ENCODE results near the gene ZNF423. TPM values are rescaled to one million over a fixed set of nuclear protein-coding genes. Genes with fewer than 3 reads are reported as not detected.

Gene ZNF423
- total and polyA plus RNA-seq, 2 of the 13 experiments (the other 11 are each of a cell fraction or from before 2014, with no cell fraction given), result 0.07 to 0.31 TPM

DNA sequence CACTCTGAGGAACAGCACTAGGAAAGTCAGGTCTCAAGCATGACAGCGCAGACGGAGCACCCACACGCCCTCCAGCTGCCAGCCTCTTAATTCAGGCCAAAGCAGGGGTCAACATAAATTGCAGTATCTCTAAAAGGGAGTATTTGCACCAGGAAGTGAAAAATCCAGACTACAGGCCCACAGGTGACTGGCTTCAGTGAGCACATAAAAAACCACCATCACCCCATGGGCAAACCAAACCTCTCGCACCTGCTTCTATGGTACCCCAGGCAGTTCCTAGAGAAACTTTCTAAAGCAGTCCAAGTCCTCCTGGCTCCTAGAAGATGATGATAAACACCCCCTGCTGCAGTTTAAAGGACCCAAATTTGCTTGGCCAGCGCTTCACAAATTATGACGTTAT is 129.8 kb downstream of the ZNF423 start (continued):
- TF ChIP-seq EZH2 (conservative IDR thresholded peaks at IDR 0.05; ENCODE audit: low read depth, low read length) (no peak), ATM (IDR thresholded peaks at IDR 0.05; ENCODE audit: borderline replicate concordance) (no peak)
- TF ChIP-seq, protein P1, sequence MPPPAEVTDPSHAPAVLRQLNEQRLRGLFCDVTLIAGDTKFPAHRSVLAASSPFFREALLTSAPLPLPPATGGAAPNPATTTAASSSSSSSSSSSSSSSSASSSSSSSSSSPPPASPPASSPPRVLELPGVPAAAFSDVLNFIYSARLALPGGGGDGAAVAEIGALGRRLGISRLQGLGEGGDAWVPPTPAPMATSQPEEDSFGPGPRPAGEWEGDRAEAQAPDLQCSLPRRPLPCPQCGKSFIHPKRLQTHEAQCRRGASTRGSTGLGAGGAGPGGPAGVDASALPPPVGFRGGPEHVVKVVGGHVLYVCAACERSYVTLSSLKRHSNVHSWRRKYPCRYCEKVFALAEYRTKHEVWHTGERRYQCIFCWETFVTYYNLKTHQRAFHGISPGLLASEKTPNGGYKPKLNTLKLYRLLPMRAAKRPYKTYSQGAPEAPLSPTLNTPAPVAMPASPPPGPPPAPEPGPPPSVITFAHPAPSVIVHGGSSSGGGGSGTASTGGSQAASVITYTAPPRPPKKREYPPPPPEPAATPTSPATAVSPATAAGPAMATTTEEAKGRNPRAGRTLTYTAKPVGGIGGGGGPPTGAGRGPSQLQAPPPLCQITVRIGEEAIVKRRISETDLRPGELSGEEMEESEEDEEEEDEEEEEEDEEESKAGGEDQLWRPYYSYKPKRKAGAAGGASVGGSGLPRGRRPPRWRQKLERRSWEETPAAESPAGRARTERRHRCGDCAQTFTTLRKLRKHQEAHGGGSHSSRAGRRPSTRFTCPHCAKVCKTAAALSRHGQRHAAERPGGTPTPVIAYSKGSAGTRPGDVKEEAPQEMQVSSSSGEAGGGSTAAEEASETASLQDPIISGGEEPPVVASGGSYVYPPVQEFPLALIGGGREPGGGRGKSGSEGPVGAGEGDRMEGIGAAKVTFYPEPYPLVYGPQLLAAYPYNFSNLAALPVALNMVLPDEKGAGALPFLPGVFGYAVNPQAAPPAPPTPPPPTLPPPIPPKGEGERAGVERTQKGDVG (CRISPR knock-in tag; IDR thresholded peaks at IDR 0.05; ENCODE audit: borderline replicate concordance), result no peak
- TF ChIP-seq, protein P2, sequence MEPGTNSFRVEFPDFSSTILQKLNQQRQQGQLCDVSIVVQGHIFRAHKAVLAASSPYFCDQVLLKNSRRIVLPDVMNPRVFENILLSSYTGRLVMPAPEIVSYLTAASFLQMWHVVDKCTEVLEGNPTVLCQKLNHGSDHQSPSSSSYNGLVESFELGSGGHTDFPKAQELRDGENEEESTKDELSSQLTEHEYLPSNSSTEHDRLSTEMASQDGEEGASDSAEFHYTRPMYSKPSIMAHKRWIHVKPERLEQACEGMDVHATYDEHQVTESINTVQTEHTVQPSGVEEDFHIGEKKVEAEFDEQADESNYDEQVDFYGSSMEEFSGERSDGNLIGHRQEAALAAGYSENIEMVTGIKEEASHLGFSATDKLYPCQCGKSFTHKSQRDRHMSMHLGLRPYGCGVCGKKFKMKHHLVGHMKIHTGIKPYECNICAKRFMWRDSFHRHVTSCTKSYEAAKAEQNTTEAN (CRISPR knock-in tag; conservative IDR thresholded peaks at IDR 0.05), result no peak

DNA sequence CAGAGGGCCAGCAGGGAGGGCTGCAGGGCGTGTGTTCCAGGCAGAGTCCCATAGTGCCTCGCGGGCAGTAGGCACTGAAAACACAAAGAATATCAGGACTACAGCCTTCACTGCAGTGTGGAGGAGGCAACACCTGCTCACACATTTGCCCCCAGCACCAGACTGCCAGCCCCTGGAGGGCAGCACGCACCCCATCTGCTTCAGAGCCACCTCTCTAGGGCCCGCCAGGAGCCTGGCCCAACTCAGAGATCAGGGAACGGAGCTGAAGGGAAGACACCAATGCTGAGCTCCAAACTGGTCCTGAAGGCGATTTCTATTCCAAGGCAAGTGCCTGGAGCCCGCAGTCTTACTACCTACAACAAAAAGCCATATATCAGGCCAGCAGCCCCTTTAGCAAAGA is 130.3 kb downstream of the ZNF423 start:
- Histone ChIP-seq H3K79me2 (ENCODE audit: insufficient read depth, low read length) (no peaks in the 10 kb centered on the region), H3K4me1 (ENCODE audit: insufficient read depth, low read length) (no peaks in the 10 kb centered on the region), H2AFZ (ENCODE audit: low read length) (no peak overlapping the region), H3K27ac (ENCODE audit: extremely low read length, insufficient read depth, low read length) (no peak overlapping the region), H3K4me3 (replicated peaks in 1 of 3; ENCODE audit: insufficient read depth in 1 of 3, low read depth in 2 of 3, low read length in 3 of 3) (no peak overlapping the region), H4K20me1 (ENCODE audit: insufficient read depth, low read length) (no peaks in the 10 kb centered on the region; the same call in 1 of the 2 replicates), H3K9ac (ENCODE audit: insufficient read depth, low read depth, low read length) (no peak overlapping the region), H3K9me3 (ENCODE audit: low read length) (no peaks in the 10 kb centered on the region), H3K27me3 (ENCODE audit: control insufficient read depth in 1 of 2, insufficient read depth in 2 of 2, low read length in 2 of 2) (peaks cover 5 to 43% of the 10 kb centered on the region in 2 experiments; a peak in 4 of 5 replicates), H3K4me2 (ENCODE audit: low read depth, low read length) (no peak overlapping the region), H3K36me3 (replicated peaks in 1 of 2; ENCODE audit: control insufficient read depth in 1 of 2, insufficient read depth in 2 of 2, low read length in 2 of 2) (no peaks in the 10 kb centered on the region)
- POLR2A ChIA-PET, result no interaction called here
- FAIRE-seq (no peak), DNase-seq (ENCODE audit: low spot score) (no peak), ATAC-seq (peak; percentile 48; the same call in 2 of the 3 replicates)
- BruUV-seq (replicated peaks), result no TSS peak
- in situ Hi-C loops (cut with HindIII; ENCODE audit: extremely low pct_ligation_motif_present, low pct_unique_long_range_greater_than_20kb) (no loop called here), intact Hi-C loops (cut with micrococcal nuclease; ENCODE audit: unreplicated experiment) (no loop called here)
- WGBS (ENCODE audit: low lambda C conversion rate), result 0% methylated on average over 3 of the region's 8 CpGs
- CTCF ChIA-PET (ENCODE audit: low intra/inter-chr PET ratio, low total read pairs), result no interaction called here
- no peak for TF ChIP-seq ZNF546 (CRISPR knock-in tag; conservative IDR thresholded peaks at IDR 0.05)
- TF ChIP-seq SETDB1 (CRISPR knock-in tag; IDR thresholded peaks at IDR 0.05; ENCODE audit: borderline replicate concordance), result no peak
- no peak for TF ChIP-seq ZSCAN12 (CRISPR knock-in tag; IDR thresholded peaks at IDR 0.05)
- TF ChIP-seq RBFOX2 (IDR thresholded peaks at IDR 0.05; ENCODE audit: low read depth, low read length), result no peak
- TF ChIP-seq SOX13 (IDR thresholded peaks at IDR 0.05), result no peak
- TF ChIP-seq SOX13 (CRISPR knock-in tag; conservative IDR thresholded peaks at IDR 0.05 in 1 of 2, IDR thresholded peaks at IDR 0.05 in 1 of 2), result no peak
- no peak for TF ChIP-seq ZNF713 (CRISPR knock-in tag; IDR thresholded peaks at IDR 0.05)
- TF ChIP-seq ZC3H13 (CRISPR knock-in tag; IDR thresholded peaks at IDR 0.05), result no peak
- TF ChIP-seq, protein P3, sequence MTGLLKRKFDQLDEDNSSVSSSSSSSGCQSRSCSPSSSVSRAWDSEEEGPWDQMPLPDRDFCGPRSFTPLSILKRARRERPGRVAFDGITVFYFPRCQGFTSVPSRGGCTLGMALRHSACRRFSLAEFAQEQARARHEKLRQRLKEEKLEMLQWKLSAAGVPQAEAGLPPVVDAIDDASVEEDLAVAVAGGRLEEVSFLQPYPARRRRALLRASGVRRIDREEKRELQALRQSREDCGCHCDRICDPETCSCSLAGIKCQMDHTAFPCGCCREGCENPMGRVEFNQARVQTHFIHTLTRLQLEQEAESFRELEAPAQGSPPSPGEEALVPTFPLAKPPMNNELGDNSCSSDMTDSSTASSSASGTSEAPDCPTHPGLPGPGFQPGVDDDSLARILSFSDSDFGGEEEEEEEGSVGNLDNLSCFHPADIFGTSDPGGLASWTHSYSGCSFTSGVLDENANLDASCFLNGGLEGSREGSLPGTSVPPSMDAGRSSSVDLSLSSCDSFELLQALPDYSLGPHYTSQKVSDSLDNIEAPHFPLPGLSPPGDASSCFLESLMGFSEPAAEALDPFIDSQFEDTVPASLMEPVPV (CRISPR knock-in tag; IDR thresholded peaks at IDR 0.05), result no peak
- TF ChIP-seq NR3C1 (CRISPR knock-in tag; IDR thresholded peaks at IDR 0.05), result no peak
- TF ChIP-seq SRSF9 (IDR thresholded peaks at IDR 0.05; ENCODE audit: borderline replicate concordance, insufficient read depth, low read depth, low read length, poor library complexity, severe bottlenecking), result no peak
- no peak for TF ChIP-seq NFKBIZ (CRISPR knock-in tag; IDR thresholded peaks at IDR 0.05)
- TF ChIP-seq, protein P4, sequence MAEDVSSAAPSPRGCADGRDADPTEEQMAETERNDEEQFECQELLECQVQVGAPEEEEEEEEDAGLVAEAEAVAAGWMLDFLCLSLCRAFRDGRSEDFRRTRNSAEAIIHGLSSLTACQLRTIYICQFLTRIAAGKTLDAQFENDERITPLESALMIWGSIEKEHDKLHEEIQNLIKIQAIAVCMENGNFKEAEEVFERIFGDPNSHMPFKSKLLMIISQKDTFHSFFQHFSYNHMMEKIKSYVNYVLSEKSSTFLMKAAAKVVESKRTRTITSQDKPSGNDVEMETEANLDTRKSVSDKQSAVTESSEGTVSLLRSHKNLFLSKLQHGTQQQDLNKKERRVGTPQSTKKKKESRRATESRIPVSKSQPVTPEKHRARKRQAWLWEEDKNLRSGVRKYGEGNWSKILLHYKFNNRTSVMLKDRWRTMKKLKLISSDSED (CRISPR knock-in tag; IDR thresholded peaks at IDR 0.05), result no peak

Measured in HepG2 (cell line).